C4-2B (cell line): ENCODE data around the gene MEGF10.
A peak's percentile ranks its signal among the peaks of the same experiment; 100 is the strongest.

Experiments used
- H3K27ac ChIP-seq: fragments of 450-650 bp; 2 replicates; pipeline ENCODE4 v1.5.1; 2017
- CTCF ChIP-seq: fragments of 450-650 bp; conservative IDR thresholded peaks from 2 replicates; pipeline ENCODE4 v1.5.1; 2017; ENCODE audit warnings: mild to moderate bottlenecking
- ZFX ChIP-seq: fragments of 450-650 bp; IDR thresholded peaks from 2 replicates; pipeline ENCODE4 v1.6.1; 2017

The MEGF10 gene

GRCh38 chr5:127369796-127370195 lies 79.2 kb downstream of the MEGF10 start:
- no peak for TF ChIP-seq CTCF
- no peak for TF ChIP-seq ZFX

DNA sequence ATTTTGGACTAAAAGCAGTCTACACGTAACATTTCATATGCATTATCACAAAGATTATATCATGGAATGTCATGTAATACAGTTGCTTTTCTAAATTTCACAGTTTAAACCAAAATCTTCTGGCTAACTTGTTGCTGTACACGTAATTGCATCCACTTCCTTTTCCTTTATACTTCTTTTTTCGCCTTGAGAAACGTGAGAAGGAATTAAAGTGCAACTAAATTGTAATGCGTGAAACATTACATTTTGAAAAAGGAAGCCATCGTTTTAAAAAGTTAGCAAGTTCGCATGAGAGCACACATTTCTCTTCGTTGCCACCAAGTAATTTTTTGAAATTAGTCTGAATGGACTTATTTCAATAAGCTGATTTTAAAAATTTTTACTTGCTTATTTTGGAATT lies 80.0 kb downstream of the MEGF10 start:
- no peak for TF ChIP-seq CTCF
- TF ChIP-seq ZFX, result no peak
- no peak overlapping the region for H3K27ac ChIP-seq

More at GRCh38 chr5:127369796-127370195, 79.2 kb downstream of the MEGF10 start:
- no peak overlapping the region for H3K27ac ChIP-seq

DNA sequence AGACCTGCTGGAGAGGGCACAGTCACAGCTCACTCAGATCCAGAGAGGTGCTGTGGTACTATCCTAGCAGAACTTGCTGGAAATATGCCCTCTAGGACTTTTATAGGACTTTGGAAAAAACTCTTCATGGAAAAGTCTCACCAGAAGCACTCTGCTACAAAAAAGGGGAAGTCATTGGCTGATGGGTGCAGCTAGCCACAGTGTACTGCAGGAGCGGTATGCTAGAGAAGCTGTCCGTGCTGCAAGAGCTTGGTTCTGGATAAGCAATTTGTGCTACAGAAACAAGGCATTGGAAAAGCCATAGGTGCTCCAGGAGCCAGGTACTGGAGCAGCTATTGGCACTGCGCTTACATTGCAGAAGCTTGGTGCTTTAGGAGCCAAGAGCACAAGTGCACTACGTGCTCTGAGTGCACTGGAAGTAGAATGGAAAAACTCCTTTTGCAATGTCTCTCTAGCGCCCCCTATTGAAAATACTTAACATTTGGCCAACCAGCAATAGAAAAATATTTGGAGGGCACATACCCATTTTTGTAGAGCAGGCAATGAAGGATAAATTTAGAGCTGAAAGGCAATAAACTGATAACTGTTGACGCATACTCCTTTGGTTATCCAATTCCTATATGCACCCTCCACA lies 83.4 kb downstream of the MEGF10 start:
- H3K27ac ChIP-seq, result no peak overlapping the region
- no peak for TF ChIP-seq ZFX
- peak; percentile 66 for TF ChIP-seq CTCF

GRCh38 chr5:127375124-127375523 lies 84.5 kb downstream of the MEGF10 start:
- no peak for TF ChIP-seq ZFX
- H3K27ac ChIP-seq, result no peak overlapping the region

- TF ChIP-seq CTCF (no peak), ZFX (no peak)
- no peak overlapping the region for H3K27ac ChIP-seq
These were observed 85.0 kb downstream of the MEGF10 start for GRCh38 chr5:127375544-127376091.

- TF ChIP-seq CTCF, result no peak
- no peak for TF ChIP-seq ZFX
These were observed 87.1 kb downstream of the MEGF10 start for GRCh38 chr5:127377651-127378050.

DNA sequence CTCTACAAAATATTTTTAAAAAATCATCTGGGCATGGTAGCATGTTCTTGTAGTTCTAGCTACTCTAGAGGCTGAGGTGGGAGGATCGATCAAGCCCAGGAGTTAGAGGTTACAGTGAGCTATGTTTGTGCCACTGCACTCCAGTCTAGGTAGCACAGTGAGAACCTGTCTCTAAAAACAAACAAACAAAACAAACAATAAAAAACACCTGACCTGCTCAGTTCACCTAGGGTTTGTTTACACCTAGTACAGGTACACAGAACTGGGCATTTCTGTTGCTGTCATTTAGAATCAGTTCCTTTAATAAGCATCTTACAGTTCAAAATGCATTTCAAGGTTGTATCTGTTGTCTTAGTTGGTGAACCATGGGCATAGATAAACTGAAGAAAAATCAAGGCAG lies 95.3 kb downstream of the MEGF10 start:
- H3K27ac ChIP-seq, result peak overlapping the region; percentile 4; the same call in 1 of the 2 replicates
- TF ChIP-seq CTCF (no peak), ZFX (no peak)

More at GRCh38 chr5:127377651-127378050, 87.1 kb downstream of the MEGF10 start:
- no peak overlapping the region for H3K27ac ChIP-seq

- no peak overlapping the region for H3K27ac ChIP-seq
- TF ChIP-seq ZFX, result no peak
- no peak for TF ChIP-seq CTCF
These were observed 96.0 kb downstream of the MEGF10 start for GRCh38 chr5:127386557-127386956.
